ENCODE measurements around the gene CYCS. TPM values are rescaled to one million over a fixed set of nuclear protein-coding genes. Genes with fewer than 3 reads are reported as not detected.

The CYCS gene
- total and polyA plus RNA-seq, 10 of the 15 experiments (the other 5 are each of a cell fraction or from before 2014, with no cell fraction given): 113 to 952 (median 356) TPM

DNA sequence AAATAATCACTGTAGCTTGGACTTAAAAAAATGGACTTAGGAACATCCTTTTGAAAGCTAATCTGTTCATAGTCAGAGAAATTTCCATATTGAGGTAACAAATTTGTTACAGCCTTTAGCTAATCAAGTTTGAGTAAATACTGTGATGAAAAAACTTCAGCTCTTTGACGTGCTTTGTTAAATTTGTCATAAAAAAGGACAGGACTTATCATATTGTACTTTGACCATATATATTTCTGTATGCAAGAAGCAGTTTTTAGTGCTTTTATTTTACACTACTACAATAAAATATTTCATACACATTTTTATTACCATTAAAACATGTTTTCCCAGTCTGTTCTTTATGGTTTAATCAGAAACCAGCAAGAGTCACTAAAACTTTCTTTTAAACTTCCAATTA lies 14.5 kb upstream of the CYCS start (continued):
- no peak for TF ChIP-seq ETV6 (conservative IDR thresholded peaks at IDR 0.05 in 1 of 2, IDR thresholded peaks at IDR 0.05 in 1 of 2; ENCODE audit: borderline replicate concordance in 1 of 2, low read depth in 1 of 2)

DNA sequence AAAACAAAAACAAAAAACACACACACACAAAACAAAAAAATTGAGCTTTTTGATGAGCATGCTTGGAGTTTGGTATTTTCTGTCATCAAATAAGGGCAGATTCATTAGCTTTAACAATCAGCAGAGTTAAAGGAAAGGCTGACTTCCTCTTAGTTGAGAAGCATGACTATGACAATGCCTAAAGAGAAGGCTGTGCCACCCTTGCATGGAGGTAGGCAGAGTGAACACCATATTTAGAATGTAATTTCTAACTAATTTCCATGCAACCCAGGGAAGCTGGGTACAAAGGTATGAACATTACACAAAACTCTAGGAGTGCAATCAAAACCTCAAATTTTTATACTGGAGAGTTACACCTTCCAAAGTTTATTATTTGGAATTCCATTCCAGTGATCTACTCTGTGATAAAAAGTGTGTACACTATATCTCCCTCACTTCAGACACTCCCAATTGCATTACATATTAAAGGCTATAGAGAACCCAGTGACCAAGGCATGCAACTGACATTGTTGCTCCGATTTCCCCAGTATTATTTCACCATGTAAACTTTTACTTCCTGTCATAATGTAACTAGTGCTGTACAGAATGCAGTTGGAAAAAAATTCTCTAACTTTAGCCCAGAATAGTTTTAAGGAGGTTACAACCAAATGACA lies 9.4 kb upstream of the CYCS start:
- ChIA-PET CTCF (interaction anchor here (0.6 to 0.8 kb wide), 2 partner anchors 26 to 720 kb away, joined by 3 read pairs; no protein-coding TSS in a partner anchor), RAD21 (ENCODE audit: unreplicated experiment) (interaction anchor here (0.7 kb wide), 1 partner anchor 540 kb away, joined by 3 read pairs; no protein-coding TSS in a partner anchor), SMC1A (ENCODE audit: uncharacterized antibody, unreplicated experiment) (interaction anchor here (1.0 kb wide), 1 partner anchor 37 kb away, joined by 3 read pairs; no protein-coding TSS in a partner anchor), POLR2A (interaction anchor here (0.7 to 0.9 kb wide), 2 partner anchors 13 to 17 kb away, joined by 3 to 4 read pairs; no protein-coding TSS in a partner anchor)
- WGBS (ENCODE audit: insufficient coverage, insufficient replicate concordance, low lambda C conversion rate, missing lambda C conversion rate): 96% methylated on average over 1 of the region's 1 CpG
- FAIRE-seq: no peak
- Histone ChIP-seq H2AFZ (ENCODE audit: control insufficient read depth, low read depth, low read length) (no peak overlapping the region), H3K4me1 (ENCODE audit: control insufficient read depth, insufficient read depth, low read length) (no peaks in the 10 kb centered on the region), H3K36me3 (ENCODE audit: control insufficient read depth in 2 of 2, insufficient read depth in 2 of 2, low read length in 1 of 2) (no peaks in the 10 kb centered on the region), H3K79me2 (ENCODE audit: control insufficient read depth, insufficient read depth, low read length) (no peaks in the 10 kb centered on the region), H3K27me3 (replicated peaks in 1 of 2; ENCODE audit: control insufficient read depth in 2 of 2, insufficient read depth in 2 of 2, low read length in 1 of 2) (no peaks in the 10 kb centered on the region), H3K9ac (ENCODE audit: control insufficient read depth, insufficient read depth, low read length) (no peak overlapping the region), H3K4me2 (ENCODE audit: control insufficient read depth, insufficient read depth) (no peak overlapping the region), H4K20me1 (ENCODE audit: control insufficient read depth, insufficient read depth) (no peaks in the 10 kb centered on the region), H3K9me3 (replicated peaks; ENCODE audit: control insufficient read depth, insufficient read depth, low read length) (no peaks in the 10 kb centered on the region), H3K27ac (ENCODE audit: control insufficient read depth, insufficient read depth) (no peak overlapping the region), H3K4me3 (no peak overlapping the region)
- TF ChIP-seq, protein P1, sequence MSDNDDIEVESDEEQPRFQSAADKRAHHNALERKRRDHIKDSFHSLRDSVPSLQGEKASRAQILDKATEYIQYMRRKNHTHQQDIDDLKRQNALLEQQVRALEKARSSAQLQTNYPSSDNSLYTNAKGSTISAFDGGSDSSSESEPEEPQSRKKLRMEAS (IDR thresholded peaks at IDR 0.05; ENCODE audit: low read depth, low read length): no peak
- TF ChIP-seq, protein P2, sequence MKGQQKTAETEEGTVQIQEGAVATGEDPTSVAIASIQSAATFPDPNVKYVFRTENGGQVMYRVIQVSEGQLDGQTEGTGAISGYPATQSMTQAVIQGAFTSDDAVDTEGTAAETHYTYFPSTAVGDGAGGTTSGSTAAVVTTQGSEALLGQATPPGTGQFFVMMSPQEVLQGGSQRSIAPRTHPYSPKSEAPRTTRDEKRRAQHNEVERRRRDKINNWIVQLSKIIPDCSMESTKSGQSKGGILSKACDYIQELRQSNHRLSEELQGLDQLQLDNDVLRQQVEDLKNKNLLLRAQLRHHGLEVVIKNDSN (IDR thresholded peaks at IDR 0.05; ENCODE audit: borderline replicate concordance, extremely low read length, insufficient read depth, low read depth, low read length): no peak
- TF ChIP-seq, protein P3, sequence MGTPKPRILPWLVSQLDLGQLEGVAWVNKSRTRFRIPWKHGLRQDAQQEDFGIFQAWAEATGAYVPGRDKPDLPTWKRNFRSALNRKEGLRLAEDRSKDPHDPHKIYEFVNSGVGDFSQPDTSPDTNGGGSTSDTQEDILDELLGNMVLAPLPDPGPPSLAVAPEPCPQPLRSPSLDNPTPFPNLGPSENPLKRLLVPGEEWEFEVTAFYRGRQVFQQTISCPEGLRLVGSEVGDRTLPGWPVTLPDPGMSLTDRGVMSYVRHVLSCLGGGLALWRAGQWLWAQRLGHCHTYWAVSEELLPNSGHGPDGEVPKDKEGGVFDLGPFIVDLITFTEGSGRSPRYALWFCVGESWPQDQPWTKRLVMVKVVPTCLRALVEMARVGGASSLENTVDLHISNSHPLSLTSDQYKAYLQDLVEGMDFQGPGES (IDR thresholded peaks at IDR 0.05): no peak
- no peak for TF ChIP-seq NRF1 (conservative IDR thresholded peaks at IDR 0.05; ENCODE audit: low read depth, low read length)
- TF ChIP-seq MXI1 (IDR thresholded peaks at IDR 0.05; ENCODE audit: low read depth, low read length): no peak
- TF ChIP-seq, protein P4, sequence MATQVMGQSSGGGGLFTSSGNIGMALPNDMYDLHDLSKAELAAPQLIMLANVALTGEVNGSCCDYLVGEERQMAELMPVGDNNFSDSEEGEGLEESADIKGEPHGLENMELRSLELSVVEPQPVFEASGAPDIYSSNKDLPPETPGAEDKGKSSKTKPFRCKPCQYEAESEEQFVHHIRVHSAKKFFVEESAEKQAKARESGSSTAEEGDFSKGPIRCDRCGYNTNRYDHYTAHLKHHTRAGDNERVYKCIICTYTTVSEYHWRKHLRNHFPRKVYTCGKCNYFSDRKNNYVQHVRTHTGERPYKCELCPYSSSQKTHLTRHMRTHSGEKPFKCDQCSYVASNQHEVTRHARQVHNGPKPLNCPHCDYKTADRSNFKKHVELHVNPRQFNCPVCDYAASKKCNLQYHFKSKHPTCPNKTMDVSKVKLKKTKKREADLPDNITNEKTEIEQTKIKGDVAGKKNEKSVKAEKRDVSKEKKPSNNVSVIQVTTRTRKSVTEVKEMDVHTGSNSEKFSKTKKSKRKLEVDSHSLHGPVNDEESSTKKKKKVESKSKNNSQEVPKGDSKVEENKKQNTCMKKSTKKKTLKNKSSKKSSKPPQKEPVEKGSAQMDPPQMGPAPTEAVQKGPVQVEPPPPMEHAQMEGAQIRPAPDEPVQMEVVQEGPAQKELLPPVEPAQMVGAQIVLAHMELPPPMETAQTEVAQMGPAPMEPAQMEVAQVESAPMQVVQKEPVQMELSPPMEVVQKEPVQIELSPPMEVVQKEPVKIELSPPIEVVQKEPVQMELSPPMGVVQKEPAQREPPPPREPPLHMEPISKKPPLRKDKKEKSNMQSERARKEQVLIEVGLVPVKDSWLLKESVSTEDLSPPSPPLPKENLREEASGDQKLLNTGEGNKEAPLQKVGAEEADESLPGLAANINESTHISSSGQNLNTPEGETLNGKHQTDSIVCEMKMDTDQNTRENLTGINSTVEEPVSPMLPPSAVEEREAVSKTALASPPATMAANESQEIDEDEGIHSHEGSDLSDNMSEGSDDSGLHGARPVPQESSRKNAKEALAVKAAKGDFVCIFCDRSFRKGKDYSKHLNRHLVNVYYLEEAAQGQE (IDR thresholded peaks at IDR 0.05; ENCODE audit: low read depth, low read length): no peak
- no peak for DNase-seq (ENCODE audit: low read depth, low spot score)
- in situ Hi-C loops (cut with MboI) (no loop called here), intact Hi-C loops (cut with micrococcal nuclease; ENCODE audit: unreplicated experiment) (no loop called here)
- ATAC-seq: no peak
- BruUV-seq (replicated peaks): no TSS peak
